Activated CD4-positive, alpha-beta T cell treated with anti-CD3 and anti-CD28 coated beads for 24 hours (primary cell): ENCODE results near the gene CHST12.
A peak's percentile ranks its signal among the peaks of the same experiment; 100 is the strongest.
"Not testable (repeated sequence)": the region's sequence is repeated elsewhere in the genome, so short reads cannot be mapped to it uniquely, and the experiment has no call there.

ENCODE experiments used
- DNase-seq, 2 donors: peaks; one replicate each; pipeline ENCODE4 v3.0.0-alpha.2; 2020; ENCODE audit warnings: low read depth in 2 of 2

The CHST12 gene

GRCh38 chr7:2460188-2460587, 56.8 kb downstream of the CHST12 start:
- DNase-seq, result no peak

GRCh38 chr7:2460641-2461040, 57.2 kb downstream of the CHST12 start:
- no peak for DNase-seq

DNA sequence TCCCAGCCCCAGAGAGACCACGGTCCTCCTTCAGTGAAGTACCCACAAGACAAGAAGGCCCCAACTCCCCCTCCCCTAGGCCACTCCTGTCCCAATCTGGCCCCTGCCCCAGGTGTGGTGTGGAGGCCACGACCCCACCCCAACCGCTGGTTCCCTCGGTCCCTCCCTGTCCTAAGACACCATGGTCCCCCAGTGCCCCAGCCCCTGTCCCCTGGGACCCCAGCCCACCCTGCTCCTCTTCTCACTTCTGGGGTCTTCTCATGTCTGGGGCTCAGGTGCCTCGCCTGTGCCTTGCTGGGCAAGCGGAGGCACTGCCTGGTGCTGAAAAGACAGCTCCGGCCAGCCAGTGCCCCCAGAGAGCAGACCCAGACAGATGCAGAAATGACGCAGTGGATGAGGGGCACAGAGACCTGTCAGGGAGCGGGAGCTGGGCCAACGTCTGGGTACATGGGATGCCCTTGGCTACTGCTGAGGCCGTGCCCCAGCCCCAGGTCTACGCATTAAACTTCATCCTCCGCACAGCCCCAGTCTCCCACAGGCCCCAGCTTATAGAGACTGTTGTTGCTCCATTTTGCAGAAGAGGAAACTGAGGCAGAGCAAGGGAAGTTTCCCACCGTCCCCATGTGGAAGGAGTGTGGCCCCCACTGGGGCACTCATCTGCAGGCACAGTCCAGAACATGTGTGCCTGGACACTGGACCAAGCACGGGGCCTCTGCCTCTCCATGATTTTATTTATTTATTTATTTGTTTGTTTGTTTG, 58.0 kb downstream of the CHST12 start:
- no peak for DNase-seq

DNA sequence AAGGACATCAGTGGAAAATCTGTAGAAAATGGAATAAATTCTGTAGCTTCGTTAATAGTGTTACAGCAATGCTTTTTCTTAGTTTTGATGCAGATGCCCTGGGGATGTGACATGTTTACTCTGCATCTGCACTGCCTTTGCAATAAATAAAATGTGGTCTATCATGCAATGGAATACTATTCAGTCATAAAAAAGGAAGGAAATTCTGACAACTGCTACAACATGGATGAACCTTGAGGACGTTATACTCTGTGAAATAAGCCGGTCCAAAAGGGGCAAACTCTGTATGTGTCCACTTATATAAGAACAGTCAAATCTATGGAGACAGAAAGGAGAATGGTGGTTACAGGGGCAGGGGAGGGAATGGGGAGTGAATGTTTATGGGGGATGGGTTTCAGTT, 59.3 kb downstream of the CHST12 start:
- DNase-seq, result no peak

DNA sequence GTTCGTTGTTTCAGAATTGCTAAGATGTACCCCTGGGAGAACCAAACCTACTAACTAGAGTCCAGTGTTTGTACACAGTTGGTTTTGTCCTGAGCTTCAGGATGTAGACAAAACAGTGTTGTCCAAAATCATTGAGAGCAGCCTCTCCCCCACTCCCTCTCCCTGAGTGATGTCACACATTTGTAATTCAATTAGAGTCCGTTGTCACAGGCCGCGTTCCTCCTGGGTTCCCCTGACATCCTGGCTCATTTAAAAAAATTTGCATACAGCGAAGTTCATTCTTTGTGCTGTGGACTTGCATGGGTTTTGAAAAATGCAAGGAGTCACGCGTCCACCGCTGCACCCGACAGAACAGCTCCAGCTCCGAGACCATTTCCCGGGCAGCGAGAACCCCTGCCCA, 62.5 kb downstream of the CHST12 start:
- DNase-seq, result no peak

- no peak for DNase-seq
Measured at GRCh38 chr7:2466675-2467074, 63.3 kb downstream of the CHST12 start.

GRCh38 chr7:2468227-2468626, 64.8 kb downstream of the CHST12 start:
- no peak for DNase-seq

DNA sequence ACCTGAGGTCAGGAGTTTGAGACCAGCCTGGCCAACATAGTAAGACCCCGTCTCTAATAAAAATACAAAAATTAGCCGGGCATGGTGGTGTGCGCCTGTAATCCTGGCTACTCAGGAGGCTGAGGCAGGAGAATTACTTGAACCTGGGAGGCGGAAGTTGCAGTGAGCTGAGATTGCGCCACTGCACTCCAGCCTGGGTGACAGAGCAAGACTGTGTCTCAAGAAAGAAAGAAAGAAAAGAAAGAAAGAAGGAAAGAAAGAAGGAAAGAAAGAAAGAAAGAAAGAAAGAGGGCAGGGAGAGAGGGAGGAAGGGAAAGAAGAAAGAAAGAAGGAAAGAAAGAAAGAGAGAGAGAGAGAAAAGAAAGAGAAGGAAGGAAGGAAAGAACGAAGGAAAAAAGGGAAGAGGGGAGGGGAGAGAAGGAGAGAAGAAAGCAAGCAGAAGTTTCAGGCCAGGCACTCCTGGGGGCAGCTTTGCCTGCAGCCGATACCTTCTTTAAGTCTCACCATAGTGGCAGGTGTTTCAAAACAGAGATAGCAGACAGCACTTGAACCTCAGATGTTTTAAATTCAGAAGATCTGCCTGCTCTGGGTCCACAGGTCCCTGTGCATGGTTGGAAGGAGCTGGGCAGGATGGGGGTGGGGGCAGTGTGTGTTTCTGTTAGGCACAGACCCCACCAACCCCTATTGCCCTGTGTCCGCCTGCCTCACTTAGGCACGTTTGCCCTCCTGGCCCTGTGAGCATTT, 66.2 kb downstream of the CHST12 start:
- DNase-seq, result not testable (repeated sequence)

DNA sequence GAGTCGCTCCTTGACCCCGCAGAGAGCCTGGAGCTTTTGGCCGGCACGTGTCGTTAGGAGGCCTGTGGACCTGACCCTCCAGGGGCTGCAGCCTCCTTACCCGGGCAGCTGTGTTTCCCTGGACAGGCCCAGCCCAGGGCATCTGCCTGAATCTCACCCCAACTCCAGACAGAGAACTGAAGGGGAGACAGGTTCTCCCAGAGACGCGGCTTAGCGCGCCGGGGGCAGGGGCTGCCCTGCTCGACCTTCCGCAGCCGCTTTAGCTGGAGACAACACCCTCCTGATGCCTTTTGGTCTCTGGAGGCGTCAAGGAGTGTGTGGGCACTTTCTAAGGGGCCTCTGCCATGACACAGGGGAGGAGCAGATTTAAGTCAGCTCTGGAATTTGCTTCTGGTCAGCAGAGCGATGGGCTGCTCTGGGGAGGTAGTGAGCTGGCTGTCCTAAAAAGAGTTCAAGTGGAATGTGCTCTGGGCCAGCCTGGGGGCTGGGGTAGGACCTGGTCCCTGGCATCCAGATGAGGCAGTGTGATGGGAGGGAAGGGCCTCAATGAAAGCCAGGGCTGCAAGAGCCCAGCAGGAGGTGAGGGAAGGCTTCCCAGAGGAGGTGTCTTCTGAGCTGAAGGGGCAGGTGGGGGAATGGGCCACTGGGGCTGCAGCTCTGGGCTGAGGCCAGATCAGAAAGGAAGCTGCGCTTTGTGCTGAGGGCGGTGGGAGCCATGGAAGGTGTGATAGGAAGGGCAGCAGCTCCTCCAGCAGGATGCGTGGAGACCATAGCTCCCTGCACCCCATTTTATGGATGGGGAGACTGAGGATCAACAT, 67.0 kb downstream of the CHST12 start:
- no peak for DNase-seq

DNA sequence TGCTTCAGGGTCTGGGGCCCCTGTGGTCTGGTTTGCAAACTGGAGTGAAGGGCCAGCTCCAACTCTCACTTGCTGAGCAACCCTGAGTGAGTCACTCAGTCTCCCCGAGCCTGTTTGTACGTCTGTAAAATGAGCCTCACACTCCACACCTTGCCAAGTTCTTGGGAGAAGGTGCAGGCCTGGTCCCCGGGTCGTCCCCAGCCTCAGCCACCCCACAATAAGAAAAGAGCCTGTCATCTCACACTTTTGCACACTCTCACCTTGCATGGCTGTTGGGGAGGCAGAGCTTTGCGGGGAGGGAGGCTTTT, 67.6 kb downstream of the CHST12 start:
- no peak for DNase-seq

DNA sequence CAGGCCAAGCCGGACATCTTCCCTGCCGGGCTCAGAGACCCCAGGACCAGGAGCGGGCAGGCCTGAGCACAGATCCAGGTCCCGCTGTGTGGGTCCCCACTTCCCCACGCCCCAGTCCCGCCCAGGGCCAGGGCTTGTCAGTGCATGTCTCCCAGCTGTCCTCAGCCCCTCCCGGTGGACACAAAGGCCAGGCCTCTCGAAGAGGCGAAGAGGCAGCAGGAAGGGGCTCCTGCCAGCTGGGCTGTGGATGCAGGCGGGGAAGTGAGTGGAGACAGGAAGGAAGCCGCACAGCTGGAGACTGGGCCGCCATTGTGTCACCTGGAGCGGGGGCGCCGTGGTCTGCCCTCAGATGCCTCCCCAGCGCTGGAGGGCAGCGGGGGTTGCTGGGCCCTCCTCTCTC, 68.0 kb downstream of the CHST12 start:
- no peak for DNase-seq

DNA sequence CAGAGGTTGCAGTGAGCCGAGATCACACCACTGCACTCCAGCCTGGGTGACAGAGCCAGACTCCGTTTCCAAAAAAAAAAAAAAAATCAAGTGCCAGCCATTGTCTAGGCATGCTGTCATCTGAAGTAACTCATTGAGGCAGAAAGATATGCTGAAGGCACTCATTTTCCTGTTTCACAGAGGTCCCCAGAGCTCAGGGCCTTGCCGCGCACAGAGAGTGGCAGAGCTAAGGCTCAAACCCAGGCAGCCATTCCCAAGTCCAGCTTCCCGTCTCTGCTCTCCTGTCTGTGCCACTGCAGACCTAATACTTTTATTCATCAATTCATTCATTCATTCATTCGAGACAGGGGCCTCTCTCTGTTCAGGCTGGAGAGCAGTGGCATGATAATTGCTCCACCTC, 69.3 kb downstream of the CHST12 start:
- no peak for DNase-seq

DNA sequence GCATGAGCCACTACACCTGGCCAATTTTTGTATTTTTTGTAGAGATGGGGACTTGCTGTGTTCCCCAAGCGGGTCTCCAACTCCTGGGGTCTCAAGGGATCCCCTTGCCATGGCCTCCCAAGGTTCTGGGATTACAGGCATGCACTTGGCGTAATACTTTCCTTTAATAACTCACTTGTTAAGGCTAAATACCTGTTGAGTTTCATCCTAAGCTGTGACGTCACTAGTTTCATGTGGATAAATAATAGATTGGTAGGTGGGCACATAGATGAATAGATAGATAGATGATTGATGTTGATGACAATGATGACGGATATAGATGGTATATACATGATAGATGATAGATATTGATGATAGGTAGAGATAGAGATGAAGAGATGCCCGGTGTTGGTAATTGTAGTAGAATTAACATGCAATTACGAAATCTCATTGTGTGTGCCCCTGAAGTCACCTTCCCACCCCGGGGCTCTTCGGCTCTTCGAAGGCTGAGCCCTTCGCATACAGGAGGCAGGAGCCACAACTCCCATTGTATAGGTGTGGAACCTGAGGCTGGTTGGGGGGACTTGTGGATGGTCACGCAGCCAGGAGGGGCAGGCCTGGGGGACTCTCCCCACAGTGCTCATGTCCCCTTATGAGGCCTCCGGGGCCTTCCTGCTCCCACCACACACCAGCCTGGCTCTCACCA, 70.2 kb downstream of the CHST12 start:
- no peak for DNase-seq

GRCh38 chr7:2474224-2474623, 70.8 kb downstream of the CHST12 start:
- no peak for DNase-seq

- DNase-seq, result no peak
Measured at GRCh38 chr7:2474813-2475677, 71.6 kb downstream of the CHST12 start.

GRCh38 chr7:2475678-2476015, 72.2 kb downstream of the CHST12 start:
- DNase-seq, result no peak

GRCh38 chr7:2476298-2476697, 72.9 kb downstream of the CHST12 start, which contains the start of gene GRIFIN:
Gene GRIFIN, minus strand, starts transcription at chr7:2476398. Its CDS starts 15 bp downstream, at chr7:2476383.
- DNase-seq, result no peak

DNA sequence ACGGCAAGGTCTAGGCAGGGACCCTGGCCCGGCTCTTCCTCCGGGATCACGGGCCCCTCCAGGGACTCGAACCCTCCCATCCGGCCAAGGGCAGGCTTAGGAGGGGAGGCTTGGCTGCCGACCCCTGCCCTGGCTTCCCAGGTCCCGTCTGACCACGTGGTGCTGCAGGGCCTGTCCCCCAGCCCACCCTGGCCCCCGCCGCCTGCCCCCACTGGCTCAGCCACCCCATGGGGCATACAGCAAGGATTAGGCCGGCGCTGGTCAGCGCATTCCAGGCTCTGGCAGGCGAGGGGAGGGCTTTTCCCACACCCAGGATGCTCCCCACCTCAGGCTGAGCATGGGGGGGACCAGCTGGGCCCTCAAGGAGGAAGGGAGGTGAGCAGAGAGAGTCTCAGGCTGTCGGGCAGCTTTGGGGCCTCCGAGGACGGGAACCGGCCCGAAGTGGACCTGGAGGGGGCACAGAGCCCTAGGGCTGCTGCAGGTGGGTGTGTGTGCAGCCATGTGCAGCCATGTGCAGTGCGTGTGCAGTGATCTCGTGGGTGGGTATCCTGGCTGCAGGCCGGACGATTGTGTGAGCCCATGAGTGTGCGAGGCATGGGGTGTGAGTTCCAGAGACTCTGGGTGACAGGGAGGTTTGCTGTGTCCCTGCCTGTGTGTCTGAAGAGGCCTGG, 73.5 kb downstream of the CHST12 start:
- DNase-seq, result no peak

- DNase-seq, result peak in 1 of 2 donors; percentile 36
Measured at GRCh38 chr7:2477447-2478398, 74.3 kb downstream of the CHST12 start.
